ENCODE data around the gene ATP6V1C2.
A peak's percentile ranks its signal among the peaks of the same experiment; 100 is the strongest.

ATP6V1C2 gene

GRCh38 chr2:10831400-10831985 lies 110.1 kb downstream of the ATP6V1C2 start:
- TF ChIP-seq CTCF (IDR thresholded peaks at IDR 0.05; ENCODE audit: insufficient read depth, low read depth, low read length, missing control alignments), result no peak
- no peak overlapping the region for H3K4me3 ChIP-seq (ENCODE audit: low read length)
- no peak for DNase-seq (ENCODE audit: low read depth)

- peak; percentile 94 for TF ChIP-seq CTCF (IDR thresholded peaks at IDR 0.05; ENCODE audit: insufficient read depth, low read depth, low read length, missing control alignments)
- DNase-seq (ENCODE audit: low read depth), result peak; percentile 77
- no peak overlapping the region for H3K4me3 ChIP-seq (ENCODE audit: low read length)
Measured at GRCh38 chr2:10832203-10832936, 110.9 kb downstream of the ATP6V1C2 start.

GRCh38 chr2:10833021-10833420 lies 111.6 kb downstream of the ATP6V1C2 start:
- no peak overlapping the region for H3K4me3 ChIP-seq (ENCODE audit: low read length)
- DNase-seq (ENCODE audit: low read depth), result no peak
- no peak for TF ChIP-seq CTCF (IDR thresholded peaks at IDR 0.05; ENCODE audit: insufficient read depth, low read depth, low read length, missing control alignments)

- no peak overlapping the region for H3K4me3 ChIP-seq (ENCODE audit: low read length)
- no peak for DNase-seq (ENCODE audit: low read depth)
- no peak for TF ChIP-seq CTCF (IDR thresholded peaks at IDR 0.05; ENCODE audit: insufficient read depth, low read depth, low read length, missing control alignments)
Measured at GRCh38 chr2:10834068-10834655, 112.7 kb downstream of the ATP6V1C2 start.

Measured in epithelial cell of esophagus (primary cell).